Measurements from ENCODE around the gene DEGS2. TPM values are rescaled to one million over a fixed set of nuclear protein-coding genes. Genes with fewer than 3 reads are reported as not detected.
A peak's percentile ranks its signal among the peaks of the same experiment; 100 is the strongest.
"Not testable (repeated sequence)": the region's sequence is repeated elsewhere in the genome, so short reads cannot be mapped to it uniquely, and the experiment has no call there.

Gene DEGS2
- total RNA-seq, 2 donors from 2014 or later, result 0.30 TPM; not detected in 1

DNA sequence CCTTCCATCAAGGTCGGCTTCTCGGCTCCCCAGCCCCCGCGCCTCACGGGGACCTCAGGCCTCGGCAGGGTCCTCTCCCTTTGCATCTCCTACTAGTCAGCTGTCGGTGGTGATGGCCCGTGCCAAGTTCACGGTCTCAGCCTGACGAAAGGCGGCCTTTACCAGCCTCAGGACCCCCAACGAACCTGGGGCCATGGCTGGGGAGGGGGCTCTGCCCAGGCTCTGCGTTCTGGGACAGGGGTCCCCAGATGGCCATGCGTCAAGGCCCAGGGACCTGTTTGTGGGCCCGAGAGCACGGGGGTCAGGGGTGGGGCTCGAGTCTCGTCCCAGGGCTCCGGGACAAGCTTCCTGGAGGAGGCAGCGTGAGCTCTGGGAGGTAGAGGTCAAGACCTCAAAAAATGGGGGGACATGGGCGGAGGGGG lies 32.8 kb upstream of the DEGS2 start:
- H3K9me3 ChIP-seq (ENCODE audit: control insufficient read depth, low read length, poor library complexity, severe bottlenecking), result no peaks in the 10 kb centered on the region
- Mint-ChIP-seq H3K4me1 (peaks cover 11% of the 10 kb centered on the region), H3K4me3 (no peak overlapping the region), H3K36me3 (ENCODE audit: low read depth) (no peaks in the 10 kb centered on the region), H3K27ac (peak overlapping the region; percentile 85), H3K27me3 (no peaks in the 10 kb centered on the region)
- DNase-seq (no peak), ATAC-seq (no peak)

DNA sequence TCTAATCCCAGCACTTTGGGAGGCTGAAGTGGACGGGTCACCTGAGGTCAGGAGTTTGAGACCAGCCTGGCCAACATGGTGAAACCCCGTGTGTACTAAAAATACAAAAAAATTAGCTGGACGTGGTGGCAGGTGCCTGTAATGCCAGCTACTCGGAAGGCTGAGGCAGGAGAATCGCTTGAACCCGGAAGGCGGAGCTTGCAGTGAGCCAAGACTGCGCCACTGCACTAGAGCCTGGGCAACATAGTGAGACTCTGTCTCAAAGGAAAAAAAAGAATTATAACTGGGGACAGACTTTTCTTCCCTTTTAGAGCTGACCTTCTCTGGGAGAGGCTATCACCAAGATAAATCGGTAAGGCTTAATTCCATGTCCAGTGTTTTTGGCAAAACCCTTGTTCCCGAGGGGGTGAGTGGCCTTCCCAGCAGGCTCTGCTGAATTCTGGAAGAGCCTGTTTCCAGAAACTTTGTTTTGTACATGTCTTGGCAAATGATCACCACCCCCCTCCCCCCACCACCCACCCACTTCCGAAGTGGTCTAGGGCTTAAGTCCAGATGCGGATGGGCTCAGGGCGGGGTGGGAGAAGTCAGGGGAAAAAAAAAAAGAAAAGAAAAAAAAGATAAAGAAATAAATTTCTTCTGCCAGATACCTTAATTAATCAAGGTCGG lies 32.3 kb upstream of the DEGS2 start:
- H3K27me3 Mint-ChIP-seq, result no peaks in the 10 kb centered on the region
- H3K9me3 ChIP-seq (ENCODE audit: control insufficient read depth, low read length, poor library complexity, severe bottlenecking), result no peaks in the 10 kb centered on the region
- no peak for DNase-seq
- H3K27ac Mint-ChIP-seq, result no peak overlapping the region
- ATAC-seq, result no peak
- H3K4me3 Mint-ChIP-seq, result peak overlapping the region; percentile 36
- H3K4me1 Mint-ChIP-seq, result peaks cover 11% of the 10 kb centered on the region
- no peaks in the 10 kb centered on the region for H3K36me3 Mint-ChIP-seq (ENCODE audit: low read depth)

DNA sequence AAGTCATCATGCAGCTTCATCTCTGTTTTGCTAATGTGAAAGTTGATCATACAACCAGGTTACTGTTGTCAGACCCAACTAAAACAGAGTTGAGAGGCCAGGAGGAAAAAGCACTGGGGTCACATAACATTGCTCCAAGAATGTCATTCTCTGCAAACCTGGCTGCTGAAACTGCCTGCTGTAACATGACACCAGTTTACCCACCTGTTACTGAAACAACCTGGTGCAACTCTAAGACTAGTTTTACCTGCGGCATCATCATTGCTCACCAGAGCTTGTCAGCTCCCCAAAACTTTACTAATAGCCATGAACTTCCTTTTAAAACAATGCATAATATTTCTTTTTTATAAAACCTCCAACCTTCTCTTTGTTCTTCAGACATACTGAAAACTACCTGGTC lies 30.7 kb upstream of the DEGS2 start:
- no peaks in the 10 kb centered on the region for H3K36me3 Mint-ChIP-seq (ENCODE audit: low read depth)
- ATAC-seq, result no peak
- H3K4me3 Mint-ChIP-seq, result no peak overlapping the region

DNA sequence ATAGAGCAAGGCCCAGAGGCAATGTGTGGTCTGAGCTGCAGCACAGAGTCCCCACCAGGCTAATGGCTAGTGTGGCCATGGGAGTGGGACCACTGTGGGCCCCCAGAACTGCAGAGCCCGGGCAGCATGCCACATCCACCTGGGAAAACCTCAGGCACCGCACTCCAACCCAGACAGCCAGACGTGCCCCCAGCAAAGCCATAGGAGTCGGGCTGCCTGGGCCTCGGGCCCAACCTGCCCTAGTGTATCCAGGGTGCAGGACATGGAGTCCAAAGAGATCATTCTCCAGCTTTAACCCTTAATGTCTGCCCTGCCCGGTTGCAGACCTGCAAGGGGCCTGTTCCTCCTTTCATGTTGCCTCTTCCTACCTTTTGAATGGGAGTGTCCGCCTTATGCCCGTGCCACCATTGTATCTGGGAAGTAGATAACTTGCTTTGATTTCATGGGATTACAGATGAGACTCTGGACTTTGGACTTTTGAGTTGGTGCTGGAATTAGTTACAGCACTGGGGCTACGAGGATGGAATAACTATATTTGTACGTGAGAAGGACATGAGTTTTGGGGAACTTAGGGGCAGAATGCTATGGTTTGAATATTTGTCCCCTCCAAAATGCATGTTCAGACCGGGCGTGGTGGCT lies 29.1 kb upstream of the DEGS2 start:
- Mint-ChIP-seq H3K27me3 (no peaks in the 10 kb centered on the region), H3K4me1 (peaks cover 8% of the 10 kb centered on the region), H3K27ac (no peak overlapping the region), H3K4me3 (no peak overlapping the region), H3K36me3 (ENCODE audit: low read depth) (no peaks in the 10 kb centered on the region)
- no peak for ATAC-seq
- no peak for DNase-seq
- H3K9me3 ChIP-seq (ENCODE audit: control insufficient read depth, low read length, poor library complexity, severe bottlenecking), result no peaks in the 10 kb centered on the region

More for the DNA sequence above, 30.7 kb upstream of the DEGS2 start:
- DNase-seq, result no peak
- no peaks in the 10 kb centered on the region for H3K27me3 Mint-ChIP-seq
- no peaks in the 10 kb centered on the region for H3K9me3 ChIP-seq (ENCODE audit: control insufficient read depth, low read length, poor library complexity, severe bottlenecking)
- peaks cover 13% of the 10 kb centered on the region for H3K4me1 Mint-ChIP-seq
- H3K27ac Mint-ChIP-seq, result no peak overlapping the region

DNA sequence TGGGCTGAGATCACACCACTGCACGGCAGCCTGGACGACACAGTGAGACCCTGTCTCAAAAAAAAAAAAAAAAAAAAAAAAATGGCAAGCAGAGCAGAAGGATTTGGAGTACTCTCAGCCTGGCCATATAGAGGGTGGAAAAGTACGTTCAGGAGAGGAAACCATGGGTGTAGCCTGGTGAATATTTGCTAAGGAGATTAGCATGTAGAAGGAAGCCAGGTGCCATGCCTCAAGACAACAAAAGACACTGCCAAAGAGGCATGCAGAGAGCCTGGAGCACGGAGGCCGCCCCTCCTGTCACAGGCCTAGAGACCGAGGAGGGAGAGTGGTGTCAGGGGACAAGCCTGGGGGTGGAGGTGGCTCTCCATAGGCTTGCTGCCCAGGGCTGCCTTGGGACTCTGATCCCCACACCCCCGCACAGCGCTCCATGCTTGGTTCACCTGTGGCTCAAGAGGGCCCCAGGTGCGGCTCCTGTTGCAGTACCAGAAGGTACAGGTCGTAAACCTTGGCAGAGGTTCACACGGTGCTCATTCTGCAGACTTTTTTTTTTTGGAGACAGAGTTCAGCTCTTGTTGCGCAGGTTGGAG lies 27.9 kb upstream of the DEGS2 start:
- no peaks in the 10 kb centered on the region for H3K27me3 Mint-ChIP-seq
- no peaks in the 10 kb centered on the region for H3K36me3 Mint-ChIP-seq (ENCODE audit: low read depth)
- H3K27ac Mint-ChIP-seq, result no peak overlapping the region
- ATAC-seq, result no peak
- H3K4me3 Mint-ChIP-seq, result no peak overlapping the region
- DNase-seq, result no peak
- peaks cover 2% of the 10 kb centered on the region for H3K4me1 Mint-ChIP-seq
- no peaks in the 10 kb centered on the region for H3K9me3 ChIP-seq (ENCODE audit: control insufficient read depth, low read length, poor library complexity, severe bottlenecking)

DNA sequence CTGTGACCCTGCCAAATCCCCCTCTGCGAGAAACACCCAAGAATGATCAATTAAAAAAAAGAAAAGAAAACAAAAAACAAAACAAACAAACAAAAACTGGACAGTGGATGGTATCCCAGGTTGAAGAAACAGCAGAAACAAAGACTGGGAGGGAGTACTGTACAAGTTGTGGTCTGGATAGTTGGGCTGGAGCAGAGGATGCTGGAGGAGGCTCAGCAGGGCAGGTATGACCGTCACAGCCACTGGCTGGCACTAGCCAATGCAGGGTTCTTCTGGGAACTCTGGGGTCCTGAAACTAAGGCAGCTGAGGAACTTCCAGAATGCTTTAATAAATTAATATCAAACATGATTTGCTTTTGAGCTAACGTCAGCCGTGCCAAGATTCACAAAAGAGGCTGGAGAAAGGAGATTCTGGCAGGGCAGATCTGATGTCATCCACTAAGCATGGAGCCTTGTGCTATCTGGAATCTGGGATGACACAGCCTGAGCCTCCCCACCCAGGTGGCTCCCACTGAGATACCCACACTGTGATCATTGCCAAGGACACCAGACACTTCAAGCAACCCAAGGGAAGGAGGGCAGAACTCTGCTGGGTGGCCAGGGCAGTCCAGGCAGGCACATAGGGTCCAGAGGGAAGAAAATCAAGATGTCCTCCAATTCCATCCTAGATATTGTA lies 22.6 kb upstream of the DEGS2 start:
- not testable (repeated sequence) for H3K9me3 ChIP-seq (ENCODE audit: control insufficient read depth, low read length, poor library complexity, severe bottlenecking); H3K4me3 Mint-ChIP-seq; DNase-seq; H3K4me1 Mint-ChIP-seq; ATAC-seq; H3K27ac Mint-ChIP-seq; H3K36me3 Mint-ChIP-seq (ENCODE audit: low read depth); H3K27me3 Mint-ChIP-seq

DNA sequence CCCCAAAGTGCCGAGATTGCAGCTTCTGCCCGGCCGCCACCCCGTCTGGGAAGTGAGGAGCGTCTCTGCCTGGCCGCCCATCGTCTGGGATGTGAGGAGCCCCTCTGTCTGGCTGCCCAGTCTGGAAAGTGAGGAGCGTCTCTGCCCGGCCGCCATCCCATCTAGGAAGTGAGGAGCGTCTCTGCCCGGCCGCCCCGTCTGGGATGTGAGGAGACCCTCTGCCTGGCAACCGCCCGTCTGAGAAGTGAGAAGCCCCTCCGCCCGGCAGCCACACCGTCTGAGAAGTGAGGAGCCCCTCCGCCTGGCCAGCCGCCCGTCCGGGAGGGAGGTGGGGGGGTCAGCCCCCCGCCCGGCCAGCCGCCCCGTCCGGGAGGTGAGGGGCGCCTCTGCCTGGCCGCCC lies 21.2 kb upstream of the DEGS2 start:
- ATAC-seq; H3K4me1 Mint-ChIP-seq; DNase-seq; H3K4me3 Mint-ChIP-seq; H3K27me3 Mint-ChIP-seq; H3K9me3 ChIP-seq (ENCODE audit: control insufficient read depth, low read length, poor library complexity, severe bottlenecking); H3K36me3 Mint-ChIP-seq (ENCODE audit: low read depth); H3K27ac Mint-ChIP-seq: not testable (repeated sequence)

DNA sequence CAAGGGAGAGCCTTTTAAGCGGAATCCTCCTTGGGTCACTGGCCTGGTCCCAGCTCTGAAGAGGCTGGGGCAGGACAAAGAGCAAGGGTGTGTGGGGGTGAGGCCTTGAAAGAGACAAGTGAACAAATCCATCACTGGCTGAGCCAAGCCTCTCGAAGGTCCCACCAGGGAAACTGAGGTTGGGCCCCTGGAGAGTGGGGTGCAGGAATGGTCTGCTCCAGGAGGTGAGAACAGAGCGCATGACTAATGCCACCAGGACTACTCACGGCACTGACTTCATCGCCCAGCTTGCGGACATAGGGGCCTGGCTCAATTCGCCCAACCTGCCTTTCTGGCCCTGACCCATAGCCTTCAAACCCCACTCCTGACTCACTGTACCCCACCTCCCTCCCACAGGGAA lies 19.2 kb upstream of the DEGS2 start:
- ATAC-seq, result no peak
- Mint-ChIP-seq H3K27ac (no peak overlapping the region), H3K27me3 (peaks cover 9% of the 10 kb centered on the region), H3K36me3 (ENCODE audit: low read depth) (no peaks in the 10 kb centered on the region), H3K4me3 (no peak overlapping the region), H3K4me1 (peaks cover 6% of the 10 kb centered on the region)
- H3K9me3 ChIP-seq (ENCODE audit: control insufficient read depth, low read length, poor library complexity, severe bottlenecking), result no peaks in the 10 kb centered on the region
- no peak for DNase-seq

DNA sequence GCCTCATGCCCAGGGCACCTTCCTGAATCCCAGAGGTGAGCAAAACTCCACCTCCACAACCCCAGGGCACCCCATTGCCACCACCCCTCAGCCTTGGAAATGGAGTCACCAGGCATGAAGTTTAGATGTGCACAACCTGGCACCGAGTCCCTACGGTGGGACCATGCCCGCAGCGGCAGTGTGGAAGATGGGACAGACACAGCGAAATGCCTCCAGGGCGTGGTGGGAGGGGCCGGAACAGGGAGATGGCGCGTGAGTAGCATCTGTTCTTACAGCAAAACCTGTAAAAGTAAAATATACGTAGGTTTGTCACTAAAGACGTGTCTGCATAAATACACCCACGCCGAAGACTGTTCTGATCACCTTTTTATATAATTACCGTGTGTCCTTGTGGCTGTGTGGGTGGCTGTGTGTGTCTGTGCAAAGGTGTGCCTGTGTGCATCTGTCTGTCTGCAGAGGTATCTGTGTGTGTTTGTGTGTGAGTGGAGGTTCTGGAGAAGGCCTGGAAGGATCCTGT lies 17.4 kb upstream of the DEGS2 start:
- Mint-ChIP-seq H3K27me3 (peaks cover 19% of the 10 kb centered on the region), H3K27ac (no peak overlapping the region), H3K4me3 (no peak overlapping the region), H3K36me3 (ENCODE audit: low read depth) (peaks cover 2% of the 10 kb centered on the region), H3K4me1 (peaks cover 6% of the 10 kb centered on the region)
- ATAC-seq (no peak), DNase-seq (no peak)
- H3K9me3 ChIP-seq (ENCODE audit: control insufficient read depth, low read length, poor library complexity, severe bottlenecking), result no peaks in the 10 kb centered on the region

DNA sequence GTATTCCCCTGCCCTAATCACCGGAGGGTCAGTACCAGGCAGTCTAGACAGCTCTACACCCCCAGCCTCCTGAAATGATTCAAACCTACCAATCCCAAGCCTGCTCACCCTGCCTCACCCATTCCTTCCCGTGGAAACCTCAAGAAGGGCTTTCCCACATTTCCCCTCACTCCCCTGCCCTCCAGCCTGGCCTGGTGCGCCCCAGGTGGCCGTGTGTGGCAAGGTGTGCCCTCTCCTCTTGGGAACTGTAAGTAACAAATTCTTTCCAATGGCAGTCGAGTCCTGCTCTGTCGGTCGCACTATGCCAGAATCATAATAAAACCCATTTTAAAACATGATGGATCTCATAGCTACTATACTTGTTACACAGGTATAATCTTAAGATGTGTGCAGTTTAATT lies 13.9 kb upstream of the DEGS2 start:
- ATAC-seq, result no peak
- peaks cover 2% of the 10 kb centered on the region for H3K36me3 Mint-ChIP-seq (ENCODE audit: low read depth)
- H3K4me1 Mint-ChIP-seq, result peaks cover 8% of the 10 kb centered on the region
- peaks cover 19% of the 10 kb centered on the region for H3K27me3 Mint-ChIP-seq
- no peaks in the 10 kb centered on the region for H3K9me3 ChIP-seq (ENCODE audit: control insufficient read depth, low read length, poor library complexity, severe bottlenecking)
- H3K27ac Mint-ChIP-seq, result peak overlapping the region; percentile 54
- DNase-seq, result no peak
- H3K4me3 Mint-ChIP-seq, result no peak overlapping the region

DNA sequence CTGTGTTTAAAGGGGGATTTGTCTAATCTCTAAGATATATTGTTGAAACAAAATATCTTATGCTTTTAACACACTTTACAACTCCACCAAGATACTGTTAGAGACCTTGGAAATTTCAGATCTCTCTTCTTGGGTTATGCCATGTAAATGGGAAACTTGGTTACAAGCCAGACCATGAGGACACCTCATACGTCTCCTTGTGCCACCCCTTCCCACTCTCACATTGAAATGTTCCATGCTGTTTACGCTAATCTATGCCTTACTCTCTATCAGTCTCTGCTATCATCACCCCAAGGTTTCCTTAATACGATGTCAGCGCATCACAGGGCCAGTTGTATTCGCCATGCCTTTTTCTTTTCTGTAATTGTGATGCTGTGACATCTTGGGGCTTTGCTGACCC lies 13.4 kb upstream of the DEGS2 start:
- peaks cover 8% of the 10 kb centered on the region for H3K4me1 Mint-ChIP-seq
- no peak overlapping the region for H3K27ac Mint-ChIP-seq
- H3K4me3 Mint-ChIP-seq, result no peak overlapping the region
- H3K36me3 Mint-ChIP-seq (ENCODE audit: low read depth), result peaks cover 2% of the 10 kb centered on the region
- H3K9me3 ChIP-seq (ENCODE audit: control insufficient read depth, low read length, poor library complexity, severe bottlenecking), result no peaks in the 10 kb centered on the region
- DNase-seq (no peak), ATAC-seq (no peak)
- H3K27me3 Mint-ChIP-seq, result peaks cover 19% of the 10 kb centered on the region

DNA sequence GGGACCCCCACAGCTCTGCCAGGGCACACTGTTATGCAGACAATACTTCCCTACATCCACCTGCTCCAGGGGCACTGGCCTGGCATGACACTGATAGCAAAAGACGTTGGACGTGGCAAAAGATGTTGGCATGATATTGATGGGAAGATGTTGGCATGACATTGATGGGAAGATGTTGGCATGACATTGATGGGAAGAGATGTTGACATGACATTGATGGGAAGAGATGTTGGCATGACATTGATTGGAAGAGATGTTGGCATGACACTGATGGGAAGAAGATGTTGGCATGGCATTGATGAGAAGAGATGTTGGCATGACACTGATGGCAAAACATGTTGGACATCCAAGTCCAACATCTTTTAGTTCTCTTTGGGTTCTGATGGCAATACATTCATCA lies 11.4 kb upstream of the DEGS2 start:
- no peaks in the 10 kb centered on the region for H3K9me3 ChIP-seq (ENCODE audit: control insufficient read depth, low read length, poor library complexity, severe bottlenecking)
- DNase-seq (no peak), ATAC-seq (no peak)
- H3K27ac Mint-ChIP-seq, result no peak overlapping the region
- peaks cover 4% of the 10 kb centered on the region for H3K36me3 Mint-ChIP-seq (ENCODE audit: low read depth)
- H3K4me3 Mint-ChIP-seq, result no peak overlapping the region
- peaks cover 19% of the 10 kb centered on the region for H3K27me3 Mint-ChIP-seq
- peaks cover 11% of the 10 kb centered on the region for H3K4me1 Mint-ChIP-seq

DNA sequence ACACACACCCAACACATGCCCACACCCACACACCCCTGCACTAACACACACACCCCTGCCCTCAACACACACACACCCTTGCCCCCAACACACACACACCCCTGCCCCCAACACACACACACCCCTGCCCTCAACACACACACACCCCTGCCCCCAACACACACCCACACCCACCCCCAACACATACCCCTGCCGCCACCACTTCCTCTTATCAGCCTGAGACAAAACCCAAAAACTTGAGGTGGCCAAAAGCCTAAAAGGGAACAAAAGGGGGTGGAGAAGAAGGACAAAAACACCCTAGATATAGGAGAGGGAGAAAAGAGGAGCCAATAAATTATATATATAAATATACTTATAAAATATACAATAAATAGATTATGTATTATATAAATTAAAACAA lies 9.1 kb upstream of the DEGS2 start:
- H3K27me3 Mint-ChIP-seq, result peaks cover 7% of the 10 kb centered on the region
- no peaks in the 10 kb centered on the region for H3K9me3 ChIP-seq (ENCODE audit: control insufficient read depth, low read length, poor library complexity, severe bottlenecking)
- H3K4me1 Mint-ChIP-seq, result peaks cover 7% of the 10 kb centered on the region
- no peak overlapping the region for H3K27ac Mint-ChIP-seq
- H3K36me3 Mint-ChIP-seq (ENCODE audit: low read depth), result peaks cover 4% of the 10 kb centered on the region
- no peak overlapping the region for H3K4me3 Mint-ChIP-seq
- DNase-seq (no peak), ATAC-seq (no peak)
